HG03175 (cell line): ENCODE data around the gene NFE2L3.
"Not testable (repeated sequence)": the region's sequence is repeated elsewhere in the genome, so short reads cannot be mapped to it uniquely, and the experiment has no call there.

ENCODE experiments used
- ATAC-seq: cut with Tn5 transposase; IDR thresholded peaks from one replicate; pipeline ENCODE4 v1.9.1; 2021; ENCODE audit warnings: mild to moderate bottlenecking, moderate library complexity; ENCODE audit not compliant: unreplicated experiment

NFE2L3 gene

GRCh38 chr7:26185131-26185843, 33.3 kb downstream of the NFE2L3 start:
- peak; percentile 30 for ATAC-seq

DNA sequence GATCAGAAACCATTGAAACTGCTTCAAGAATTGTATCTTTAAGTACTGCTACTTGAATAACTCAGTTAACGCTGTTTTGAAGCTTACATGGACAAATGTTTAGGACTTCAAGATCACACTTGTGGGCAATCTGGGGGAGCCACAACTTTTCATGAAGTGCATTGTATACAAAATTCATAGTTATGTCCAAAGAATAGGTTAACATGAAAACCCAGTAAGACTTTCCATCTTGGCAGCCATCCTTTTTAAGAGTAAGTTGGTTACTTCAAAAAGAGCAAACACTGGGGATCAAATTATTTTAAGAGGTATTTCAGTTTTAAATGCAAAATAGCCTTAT, 33.8 kb downstream of the NFE2L3 start:
- ATAC-seq = no peak

GRCh38 chr7:26186364-26187311, 34.6 kb downstream of the NFE2L3 start:
- no peak for ATAC-seq

DNA sequence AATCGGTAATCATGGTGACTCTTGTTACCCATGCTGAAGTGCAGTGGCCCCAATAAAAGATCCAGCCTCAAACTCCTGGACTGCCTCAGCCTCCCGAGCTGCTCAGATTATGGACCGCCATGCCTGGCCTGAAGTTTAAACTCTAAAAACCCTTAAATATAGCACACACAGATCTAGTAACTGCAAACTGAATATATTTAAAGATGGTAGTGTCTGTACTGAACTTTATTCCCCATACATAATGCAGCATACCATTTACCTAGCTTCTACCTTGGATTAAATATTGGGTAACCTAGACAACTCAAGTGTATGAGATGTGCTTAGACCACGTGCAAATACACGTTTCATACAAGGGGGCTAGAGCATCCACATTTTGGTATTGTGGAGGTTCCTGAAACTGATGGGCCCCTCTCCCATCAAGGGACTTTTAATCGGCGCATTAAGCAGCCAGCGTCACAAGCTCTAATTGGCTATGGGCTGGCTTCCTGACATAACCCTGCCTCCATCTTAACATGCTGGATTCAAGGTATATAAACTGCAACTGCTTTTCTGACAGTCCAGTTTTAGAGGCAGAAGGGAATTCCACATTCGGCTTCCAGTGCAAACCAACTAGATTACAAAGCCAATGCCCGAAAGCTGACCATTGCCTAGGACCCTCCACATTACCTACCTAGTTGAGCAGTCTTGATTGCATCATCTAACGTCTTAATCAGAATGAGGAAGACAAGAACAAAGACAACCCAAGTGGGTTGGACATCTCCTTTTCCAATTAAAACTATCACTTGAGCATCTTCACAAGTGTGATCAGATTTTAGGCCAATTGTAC, 35.6 kb downstream of the NFE2L3 start:
- no peak for ATAC-seq

DNA sequence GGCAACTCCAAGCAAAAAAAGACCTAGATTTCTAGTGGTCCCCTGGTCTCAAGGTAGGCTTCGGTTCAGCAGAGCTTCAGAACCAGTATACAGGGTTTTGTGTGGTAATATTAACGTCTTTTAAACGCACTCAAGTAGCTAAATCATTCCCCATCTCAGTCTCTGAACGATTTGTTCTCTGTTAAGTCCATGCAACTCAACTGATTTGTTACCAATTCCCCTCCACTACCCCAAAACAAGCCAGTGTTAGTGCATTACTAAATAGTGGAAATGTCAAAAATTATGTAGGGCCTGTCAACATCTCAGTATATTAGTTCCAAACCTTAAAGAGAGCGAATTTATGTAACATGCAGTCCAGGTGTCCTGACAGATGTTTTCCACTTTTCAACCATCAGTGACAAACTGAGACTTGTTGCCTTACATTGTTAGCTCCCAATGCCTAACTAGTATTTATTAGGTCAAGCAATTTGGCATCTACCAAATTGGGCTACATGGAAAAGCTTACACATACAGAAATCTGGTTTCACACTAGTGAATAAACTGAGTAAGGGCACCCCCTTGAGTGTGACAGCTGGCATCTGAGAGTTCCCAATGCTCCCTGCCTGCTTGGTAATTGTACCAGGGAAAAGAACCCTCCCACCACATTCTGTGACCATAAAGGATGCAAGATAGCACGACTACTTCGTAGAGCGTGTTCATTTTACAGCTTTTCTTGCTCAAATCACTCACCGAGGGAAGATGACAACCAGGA, 36.4 kb downstream of the NFE2L3 start:
- no peak for ATAC-seq

GRCh38 chr7:26188957-26189541, 37.1 kb downstream of the NFE2L3 start:
- no peak for ATAC-seq

GRCh38 chr7:26189697-26190096, 37.7 kb downstream of the NFE2L3 start:
- ATAC-seq = no peak

GRCh38 chr7:26190417-26190869, 38.4 kb downstream of the NFE2L3 start:
- ATAC-seq = no peak

DNA sequence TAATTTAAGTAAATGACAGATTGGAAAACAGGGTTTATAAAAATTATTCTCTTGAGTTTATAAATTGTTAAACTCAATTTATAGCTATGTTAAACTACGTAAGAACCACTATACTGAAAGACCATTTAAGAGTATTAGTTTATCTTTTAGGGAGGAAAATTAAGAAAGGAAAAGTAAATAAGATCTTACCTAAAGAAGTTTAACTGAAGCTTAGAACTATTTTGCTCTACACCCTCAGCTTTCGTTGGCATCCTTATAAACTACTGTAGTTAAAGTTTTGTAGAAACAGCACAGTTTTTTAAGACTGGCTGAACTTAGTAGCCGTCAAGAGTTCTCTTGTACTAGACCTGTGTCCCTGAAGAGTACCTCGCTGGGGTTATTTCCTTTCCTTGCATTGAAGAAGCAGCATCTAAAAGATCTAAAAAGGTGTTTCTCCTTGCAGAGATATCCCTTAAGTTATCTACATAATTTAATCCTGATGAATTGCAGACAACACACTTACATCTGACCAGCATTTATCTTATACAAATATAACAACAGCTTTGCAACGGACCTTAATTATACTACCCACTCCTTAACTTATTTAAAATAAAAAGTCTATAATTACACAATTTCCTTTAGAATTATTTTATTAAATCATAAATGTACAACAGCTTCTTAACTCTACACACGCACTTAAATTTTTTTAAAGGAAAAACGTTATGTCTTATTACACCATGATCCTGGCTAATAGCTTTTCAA, 39.4 kb downstream of the NFE2L3 start:
- no peak for ATAC-seq

- ATAC-seq = no peak
Measured at GRCh38 chr7:26191974-26192479, 40.0 kb downstream of the NFE2L3 start.

DNA sequence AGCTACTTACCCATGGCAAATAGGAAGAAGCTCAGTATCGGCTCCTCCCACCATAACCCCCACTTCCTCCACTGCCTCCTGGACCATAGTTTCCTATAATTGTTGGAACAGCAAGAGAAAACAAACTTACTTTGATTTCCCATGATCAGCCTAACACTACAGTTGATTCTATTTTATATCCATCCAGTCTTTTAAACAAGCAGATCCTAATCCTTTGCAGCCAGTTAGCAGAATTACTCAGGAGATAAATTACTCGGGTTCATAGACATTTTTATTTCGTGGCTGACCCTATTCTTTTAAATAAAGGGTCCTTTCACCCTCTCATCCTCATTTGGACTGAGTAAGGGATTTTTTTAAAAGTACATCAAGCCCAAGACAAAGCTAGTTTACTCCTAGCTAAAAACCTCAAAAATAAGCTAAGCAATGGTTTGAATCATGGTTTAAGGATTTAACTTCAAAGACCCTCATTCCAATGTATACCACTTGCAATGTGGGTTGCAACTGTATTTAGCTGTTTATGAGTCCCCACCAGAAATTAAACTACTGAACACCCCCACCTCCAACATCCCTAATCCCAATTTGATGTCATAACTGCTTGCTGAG, 40.6 kb downstream of the NFE2L3 start:
- ATAC-seq = no peak

DNA sequence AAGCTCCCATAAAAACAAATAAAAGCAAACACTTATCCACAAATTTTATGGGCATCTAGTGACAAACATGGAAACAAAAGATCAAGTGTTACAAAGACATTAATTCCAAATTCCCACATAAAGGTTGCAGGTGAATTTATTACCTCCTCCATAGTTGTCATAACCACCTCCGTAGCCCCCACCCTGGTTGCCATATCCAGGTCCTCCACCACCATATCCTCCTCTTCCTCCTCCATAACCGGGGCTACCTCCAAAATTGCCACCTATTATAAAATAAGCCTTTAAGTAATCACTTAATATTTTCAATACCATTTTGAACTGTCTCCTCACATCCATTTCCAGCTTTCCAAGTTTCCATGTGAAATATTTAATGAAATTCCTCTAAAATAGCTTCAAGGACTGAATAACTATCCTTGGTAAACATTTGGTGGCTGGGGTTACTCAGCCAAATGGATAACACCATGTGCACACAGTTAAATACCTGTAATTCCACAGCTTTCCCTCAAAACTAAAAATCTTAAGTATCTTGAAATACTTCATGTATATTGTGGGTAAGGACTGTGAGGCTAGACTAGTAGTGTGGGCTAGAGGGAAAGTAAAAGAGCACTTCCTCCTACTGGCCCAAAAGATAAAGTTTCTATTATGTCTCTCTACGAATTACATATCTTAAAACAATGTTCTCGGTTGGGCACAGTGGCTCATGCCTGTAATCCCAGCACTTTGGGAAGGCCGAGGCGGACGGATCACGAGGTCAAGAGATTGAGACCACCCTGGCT, 41.6 kb downstream of the NFE2L3 start:
- ATAC-seq = no peak

- ATAC-seq = not testable (repeated sequence)
Measured at GRCh38 chr7:26194764-26195163, 42.8 kb downstream of the NFE2L3 start.

DNA sequence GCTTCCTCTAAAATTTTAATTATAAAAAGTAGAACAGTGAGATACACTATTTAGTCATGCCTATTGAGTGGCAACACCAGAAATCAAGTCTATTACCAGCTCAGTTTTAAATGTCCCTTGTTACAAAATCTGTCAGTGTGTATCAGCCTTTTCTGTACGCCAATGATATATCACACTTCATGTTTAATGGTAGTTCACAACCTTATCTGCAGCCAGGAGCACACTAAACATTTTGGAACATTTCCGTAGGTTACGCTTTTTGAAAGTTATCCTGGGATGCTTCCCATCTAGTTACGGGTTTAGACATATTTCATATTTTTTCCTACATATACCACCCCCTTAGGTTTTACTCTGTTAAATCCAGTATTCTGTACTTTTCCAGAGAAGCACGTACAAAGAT, 43.2 kb downstream of the NFE2L3 start:
- ATAC-seq = no peak

DNA sequence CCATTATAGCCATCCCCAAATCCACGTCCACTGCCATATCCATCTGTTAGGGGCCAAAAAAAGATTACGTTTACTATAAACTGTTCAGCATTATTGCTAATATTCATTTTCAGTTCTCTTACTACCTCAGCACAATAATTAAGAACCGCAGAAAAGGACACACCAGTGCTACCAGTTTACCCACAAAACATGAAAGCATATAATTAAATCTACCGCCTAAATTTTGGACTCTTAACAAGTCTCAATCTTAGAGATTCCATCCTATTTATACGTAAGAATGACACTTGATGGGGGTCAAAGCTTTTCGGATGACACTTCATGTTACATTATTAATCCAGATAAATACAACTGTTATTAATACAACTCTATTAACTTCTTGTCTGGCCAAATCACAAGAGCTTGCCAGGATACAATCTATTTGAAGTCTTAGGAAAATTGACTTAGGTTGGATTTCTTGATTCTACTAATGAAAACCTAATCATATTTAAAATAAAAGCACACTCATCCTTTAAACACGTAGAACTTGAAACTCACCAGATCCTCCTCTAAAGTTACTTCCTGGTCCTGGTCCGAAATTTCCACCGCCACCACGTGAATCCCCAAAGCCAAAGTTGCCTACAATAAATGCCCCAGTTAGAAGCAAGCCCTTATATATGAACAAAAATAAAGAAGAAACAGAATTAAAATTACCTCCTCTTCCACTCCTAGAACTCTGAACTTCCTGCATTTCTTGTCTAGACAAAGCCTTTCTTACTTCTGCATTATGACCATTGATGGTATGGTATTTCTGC, 44.1 kb downstream of the NFE2L3 start:
- ATAC-seq = no peak

- ATAC-seq = no peak
Measured at GRCh38 chr7:26197153-26198115, 45.4 kb downstream of the NFE2L3 start.
